Prostate gland (tissue), 2 donors: Measurements from ENCODE around the gene CAB39L.

Experiments used
- POLR2A ChIP-seq: fragments of 450-650 bp; IDR thresholded peaks from one replicate; pipeline ENCODE4 v1.6.1; 2016; ENCODE audit warnings: antibody characterized with exemption, mild to moderate bottlenecking
- POLR2AphosphoS5 ChIP-seq: sonication (generic); formaldehyde crosslinking; IDR thresholded peaks from one replicate; pipeline ENCODE4 v1.6.1; 2017; ENCODE audit warnings: antibody characterized with exemption
- TF ChIP-seq, protein P1 (sequence below), 4 experiments: fragments of 200-600 bp in 2 of 4; fragments of 450-650 bp in 2 of 4; sonication (generic) in 2 of 4; IDR thresholded peaks; 1 replicate in 3 of 4; 2 replicates in 1 of 4; pipeline ENCODE4 v1.5.1; 2016 to 2019; ENCODE audit warnings: antibody characterized with exemption in 4 of 4, mild to moderate bottlenecking in 2 of 4, moderate library complexity in 2 of 4

DNA sequence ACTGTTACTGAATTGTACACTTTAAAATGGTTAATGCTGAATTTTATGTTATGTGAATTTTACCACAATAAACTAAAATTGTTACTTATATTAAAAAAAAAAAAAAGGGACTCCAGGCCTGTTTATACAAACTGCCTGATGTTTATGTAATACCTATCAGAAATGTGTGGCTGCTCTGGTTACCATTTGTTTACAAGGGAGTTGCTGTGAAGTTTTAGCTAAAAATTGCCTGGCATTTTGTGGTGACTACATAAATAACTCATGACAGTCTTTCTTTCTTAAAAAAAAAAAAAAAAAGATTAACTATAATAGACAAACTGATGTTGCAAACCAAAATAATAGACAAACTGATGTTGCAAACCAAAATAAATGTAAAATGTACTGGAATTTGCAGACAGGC is 124.3 kb downstream of the CAB39L start:
- no peak for TF ChIP-seq POLR2A
- TF ChIP-seq, protein P1, sequence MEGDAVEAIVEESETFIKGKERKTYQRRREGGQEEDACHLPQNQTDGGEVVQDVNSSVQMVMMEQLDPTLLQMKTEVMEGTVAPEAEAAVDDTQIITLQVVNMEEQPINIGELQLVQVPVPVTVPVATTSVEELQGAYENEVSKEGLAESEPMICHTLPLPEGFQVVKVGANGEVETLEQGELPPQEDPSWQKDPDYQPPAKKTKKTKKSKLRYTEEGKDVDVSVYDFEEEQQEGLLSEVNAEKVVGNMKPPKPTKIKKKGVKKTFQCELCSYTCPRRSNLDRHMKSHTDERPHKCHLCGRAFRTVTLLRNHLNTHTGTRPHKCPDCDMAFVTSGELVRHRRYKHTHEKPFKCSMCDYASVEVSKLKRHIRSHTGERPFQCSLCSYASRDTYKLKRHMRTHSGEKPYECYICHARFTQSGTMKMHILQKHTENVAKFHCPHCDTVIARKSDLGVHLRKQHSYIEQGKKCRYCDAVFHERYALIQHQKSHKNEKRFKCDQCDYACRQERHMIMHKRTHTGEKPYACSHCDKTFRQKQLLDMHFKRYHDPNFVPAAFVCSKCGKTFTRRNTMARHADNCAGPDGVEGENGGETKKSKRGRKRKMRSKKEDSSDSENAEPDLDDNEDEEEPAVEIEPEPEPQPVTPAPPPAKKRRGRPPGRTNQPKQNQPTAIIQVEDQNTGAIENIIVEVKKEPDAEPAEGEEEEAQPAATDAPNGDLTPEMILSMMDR (IDR thresholded peaks at IDR 0.05): no peak
- no peak for TF ChIP-seq POLR2AphosphoS5
